Activated T-cell treated with anti-CD3 and anti-CD28 coated beads, Interleukin-2, amount 50 U/mL, for 48 hours (primary cell): ENCODE results near the gene COPS4.
"Not testable (repeated sequence)": the region's sequence is repeated elsewhere in the genome, so short reads cannot be mapped to it uniquely, and the experiment has no call there.

Source experiments
- DNase-seq, 2 experiments: peaks; one replicate each; pipeline ENCODE4 v3.0.0-alpha.2; 2020

Gene COPS4

DNA sequence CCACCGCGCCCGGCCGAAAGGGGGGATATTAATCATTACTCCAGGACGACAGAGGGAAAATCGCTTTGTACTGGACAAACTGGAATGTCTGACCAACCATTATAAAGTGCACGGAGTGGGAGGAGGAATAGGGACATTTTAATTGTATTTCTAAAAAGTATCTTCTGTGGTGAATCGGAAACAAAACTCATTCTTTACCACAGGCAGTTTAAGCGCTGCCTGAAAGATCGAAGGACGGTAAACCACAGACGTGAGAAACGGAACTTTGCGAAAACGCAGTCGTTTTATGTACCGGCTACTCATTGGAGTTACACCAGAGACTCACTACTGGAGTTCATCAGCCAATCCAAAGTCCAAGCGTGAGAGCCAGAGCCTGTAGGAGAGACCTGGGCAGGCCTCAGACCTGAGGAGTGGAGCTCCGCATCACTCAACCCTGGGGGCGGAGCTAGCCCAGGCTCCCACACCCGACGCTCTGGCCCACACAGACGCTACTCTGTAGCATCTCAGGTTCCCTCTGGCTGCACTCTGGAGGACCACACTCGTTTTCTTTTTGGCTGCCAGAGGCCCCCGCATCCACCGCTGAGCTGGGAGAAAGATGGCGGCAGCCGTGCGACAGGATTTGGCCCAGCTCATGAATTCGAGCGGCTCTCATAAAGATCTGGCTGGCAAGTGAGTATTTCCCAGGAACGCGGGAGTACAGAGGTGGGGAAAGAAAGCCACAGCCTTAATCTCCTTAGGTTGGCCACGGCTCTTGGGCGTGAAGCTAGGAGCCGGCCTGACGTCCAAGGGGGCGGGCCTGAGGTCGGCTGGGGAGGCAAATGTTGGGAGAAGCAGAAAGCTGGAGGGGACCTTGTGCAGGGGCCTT lies at the start of gene COPS4:
TSS of gene COPS4 (plus strand) at position 554 of the 865 bp plus-strand sequence. CDS start at position 596, 42 bp downstream.
- DNase-seq: peak; percentile 90 to 94

DNA sequence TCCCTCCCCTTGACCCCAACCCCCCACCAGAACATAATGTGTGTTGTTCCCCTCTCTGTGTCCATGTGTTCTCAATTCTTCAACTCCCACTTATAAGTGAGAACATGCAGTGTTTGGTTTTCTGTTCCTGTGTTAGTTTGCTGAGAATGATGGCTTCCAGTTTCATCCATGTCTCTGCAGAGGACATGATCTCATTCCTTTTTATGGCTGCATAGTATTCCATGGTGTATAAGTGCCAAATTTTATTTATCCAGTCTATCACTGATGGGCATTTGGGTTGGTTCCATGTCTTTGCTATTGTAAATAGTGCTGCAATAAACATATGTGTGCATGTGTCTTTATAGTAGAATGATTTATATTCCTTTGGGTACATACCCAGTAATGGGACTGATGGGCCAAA lies 47.5 kb upstream of the COPS4 start:
- DNase-seq: not testable (repeated sequence)

DNA sequence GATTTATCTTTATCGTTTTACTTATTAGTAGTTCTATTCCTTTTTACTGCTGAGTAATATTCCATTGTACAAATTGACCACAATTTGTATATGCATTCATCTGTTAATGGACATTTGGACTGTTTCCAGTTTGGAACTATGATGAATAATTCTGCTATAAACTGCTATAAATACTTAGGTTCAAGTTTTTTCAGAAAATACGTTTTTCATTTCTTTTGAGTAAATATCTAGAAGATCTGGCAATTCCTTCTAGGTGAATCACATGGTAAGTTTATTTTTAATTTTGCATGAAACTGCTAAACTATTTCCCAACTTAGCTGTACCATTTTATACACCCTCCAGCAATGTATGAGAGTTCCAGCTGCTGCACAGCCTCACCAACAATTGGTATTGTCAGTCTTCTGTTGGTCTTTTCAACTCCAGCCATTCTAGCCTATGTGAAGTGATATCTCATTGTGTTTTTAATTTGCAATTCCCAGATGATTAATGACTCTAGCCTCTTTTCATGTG lies 46.6 kb upstream of the COPS4 start:
- DNase-seq: no peak

DNA sequence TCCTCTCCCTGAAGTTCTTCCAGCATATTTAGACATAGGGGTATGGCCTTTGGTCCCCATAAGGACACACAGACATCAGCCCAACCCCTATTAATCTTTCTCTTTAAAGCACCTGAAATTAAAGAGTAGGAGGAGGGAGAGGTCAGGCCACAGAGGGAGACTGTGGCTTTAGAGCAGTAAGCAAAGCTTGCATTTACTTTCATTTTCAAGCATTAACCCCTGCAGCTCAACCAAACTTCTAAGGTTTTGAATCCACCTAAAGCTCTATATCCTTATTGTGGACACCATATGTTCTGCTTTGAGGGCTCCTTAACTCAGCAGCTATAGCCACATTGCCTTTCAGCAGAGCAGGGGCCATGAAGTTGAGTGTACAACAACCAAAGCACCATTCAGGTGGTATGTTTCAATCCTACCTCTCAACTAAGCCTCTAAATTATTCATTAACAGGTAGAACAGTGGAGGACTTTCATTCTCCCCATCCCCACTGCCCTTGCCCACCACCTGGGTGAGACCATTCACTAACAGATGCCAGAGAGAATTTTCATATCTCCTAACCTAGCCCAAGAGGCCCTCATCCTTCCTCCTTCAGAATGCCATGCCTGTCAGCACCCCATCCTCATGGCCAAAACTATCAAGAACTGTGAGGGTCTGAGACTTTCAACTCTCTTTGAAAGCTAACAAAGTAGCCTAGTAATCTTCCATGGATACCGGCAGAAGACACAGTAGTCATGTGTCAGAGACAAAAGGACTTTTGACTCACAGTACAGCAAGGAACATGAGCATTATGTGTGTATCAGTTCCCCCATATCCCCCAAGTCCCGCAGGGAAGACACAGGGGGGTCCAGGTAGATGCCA lies 45.2 kb upstream of the COPS4 start:
- DNase-seq: no peak

DNA sequence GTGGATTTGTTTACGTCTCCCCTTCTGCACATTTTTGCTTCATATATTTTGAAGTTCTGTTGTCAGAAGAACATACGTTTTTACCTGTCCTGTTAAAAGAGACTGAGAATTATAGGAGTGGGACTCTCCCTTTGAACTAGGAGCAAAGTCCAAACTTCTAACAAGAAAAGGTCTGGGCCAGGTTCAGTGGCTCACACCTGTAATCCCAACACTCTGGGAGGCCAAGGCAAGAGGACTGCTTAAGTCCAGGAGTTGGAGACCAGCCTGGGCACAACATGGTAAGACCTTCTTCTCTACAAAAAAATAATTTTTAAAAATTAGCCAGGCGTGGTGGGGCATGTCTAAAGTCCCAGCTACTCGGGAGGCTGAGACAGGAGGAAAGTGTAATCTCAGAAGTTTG lies 40.1 kb upstream of the COPS4 start:
- DNase-seq: no peak

DNA sequence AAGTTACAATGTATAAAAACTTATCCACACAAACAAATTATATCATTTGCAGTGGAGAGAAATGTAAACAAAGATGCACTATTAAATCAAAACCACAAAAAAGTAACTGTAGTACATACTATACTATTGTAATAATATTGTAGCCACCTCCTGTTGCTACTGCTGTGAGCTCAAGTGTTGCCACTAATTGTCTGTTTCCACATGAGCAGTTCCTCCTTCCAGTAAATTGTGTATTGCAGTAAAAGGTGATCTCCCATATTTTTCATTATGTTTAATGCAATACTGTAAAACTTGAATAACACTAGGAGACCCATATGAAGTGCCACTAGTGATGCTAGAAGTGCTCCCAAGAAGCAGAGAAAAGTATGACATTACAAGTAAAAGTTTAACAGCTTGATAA lies 36.1 kb upstream of the COPS4 start:
- no peak for DNase-seq

DNA sequence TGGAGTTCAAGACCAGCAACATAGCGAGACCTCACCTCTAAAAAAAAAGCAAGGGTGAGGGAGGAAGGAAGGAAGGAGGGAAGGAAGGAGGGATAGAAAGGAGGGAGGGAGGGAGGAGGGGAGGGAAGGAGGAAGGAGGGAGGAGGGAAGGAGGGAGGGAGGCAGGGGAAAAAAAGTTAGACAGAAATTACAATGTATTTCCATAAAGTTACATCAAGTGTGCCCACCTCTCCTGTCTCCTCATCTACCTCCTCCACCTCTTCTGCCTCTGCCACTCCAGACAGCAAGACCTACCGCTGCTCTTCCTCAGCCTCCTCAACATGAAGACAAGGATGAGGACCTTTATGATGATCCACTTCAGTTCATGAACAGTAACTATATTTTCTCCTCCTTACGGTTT lies 32.7 kb upstream of the COPS4 start:
- no peak for DNase-seq

DNA sequence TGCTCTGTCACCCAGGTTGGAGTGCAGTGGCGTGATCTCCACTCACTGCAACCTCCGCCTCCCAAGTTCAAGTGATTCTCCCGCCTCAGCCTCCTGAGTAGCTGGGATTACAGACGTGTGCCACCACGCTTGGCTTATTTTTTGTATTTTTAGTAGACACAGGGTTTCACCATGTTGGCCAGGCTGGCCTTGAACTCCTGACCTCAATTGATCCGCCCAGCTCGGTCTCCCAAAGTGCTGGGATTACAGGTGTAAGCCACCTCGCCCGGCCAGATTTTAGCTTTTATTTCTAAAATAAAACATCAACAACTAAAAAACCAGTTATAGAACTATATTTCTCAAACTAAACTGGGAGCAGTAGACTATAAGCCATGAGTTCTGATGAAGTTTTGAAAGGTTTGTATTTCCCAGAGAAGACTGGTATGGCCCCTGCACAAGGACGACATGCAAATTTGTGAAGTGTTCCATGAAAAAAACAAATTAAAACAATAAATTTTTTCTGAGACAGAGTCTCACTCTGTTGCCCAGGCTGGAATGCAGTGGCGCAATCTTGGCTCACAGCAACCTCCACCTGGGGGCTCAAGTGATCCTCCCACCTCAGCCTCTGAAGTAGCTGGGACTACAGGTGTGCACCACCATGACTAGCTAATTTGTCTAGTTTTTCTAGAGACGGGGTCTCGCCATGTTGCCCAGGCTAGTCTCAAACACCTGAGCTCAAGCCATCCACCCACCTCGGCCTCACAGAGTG lies 31.8 kb upstream of the COPS4 start:
- not testable (repeated sequence) for DNase-seq

DNA sequence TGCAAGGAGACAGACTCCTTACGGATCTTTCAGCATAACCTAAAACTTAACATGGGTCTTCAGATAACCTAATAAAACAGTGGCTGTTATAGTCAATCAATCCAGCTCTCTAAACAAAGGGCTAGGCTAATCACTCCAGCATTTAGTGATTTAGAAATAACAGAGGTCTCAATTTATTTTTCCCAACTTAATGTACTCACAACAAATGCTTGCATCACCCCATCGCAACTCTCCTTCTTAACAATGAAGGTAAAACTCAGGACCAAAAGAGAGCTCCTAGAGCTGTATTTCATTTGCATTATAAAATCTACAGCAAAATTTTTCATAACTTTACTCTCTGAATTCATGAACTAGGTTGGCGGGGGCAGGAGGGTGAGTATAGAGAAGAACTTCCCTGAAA lies 25.5 kb upstream of the COPS4 start:
- no peak for DNase-seq

DNA sequence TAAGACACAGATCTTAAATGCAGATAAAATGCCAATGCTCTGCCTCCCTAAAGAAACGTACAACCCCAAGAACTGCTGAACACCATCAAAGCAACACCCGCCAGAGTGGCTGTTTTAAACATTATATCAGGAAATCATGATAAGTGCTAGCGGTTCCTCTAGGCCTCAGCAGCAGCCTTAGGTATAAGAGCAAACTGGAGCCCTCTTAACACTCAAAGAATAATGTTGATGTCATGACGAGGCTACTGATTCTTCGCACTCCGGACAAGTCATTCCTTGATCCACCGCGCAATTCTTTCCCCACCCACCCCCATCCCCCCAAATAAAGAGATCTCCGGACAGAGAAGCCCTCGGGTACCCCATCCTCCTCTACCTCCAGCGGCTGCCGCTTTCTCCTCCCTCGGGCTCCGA lies 24.9 kb upstream of the COPS4 start:
- DNase-seq: no peak

DNA sequence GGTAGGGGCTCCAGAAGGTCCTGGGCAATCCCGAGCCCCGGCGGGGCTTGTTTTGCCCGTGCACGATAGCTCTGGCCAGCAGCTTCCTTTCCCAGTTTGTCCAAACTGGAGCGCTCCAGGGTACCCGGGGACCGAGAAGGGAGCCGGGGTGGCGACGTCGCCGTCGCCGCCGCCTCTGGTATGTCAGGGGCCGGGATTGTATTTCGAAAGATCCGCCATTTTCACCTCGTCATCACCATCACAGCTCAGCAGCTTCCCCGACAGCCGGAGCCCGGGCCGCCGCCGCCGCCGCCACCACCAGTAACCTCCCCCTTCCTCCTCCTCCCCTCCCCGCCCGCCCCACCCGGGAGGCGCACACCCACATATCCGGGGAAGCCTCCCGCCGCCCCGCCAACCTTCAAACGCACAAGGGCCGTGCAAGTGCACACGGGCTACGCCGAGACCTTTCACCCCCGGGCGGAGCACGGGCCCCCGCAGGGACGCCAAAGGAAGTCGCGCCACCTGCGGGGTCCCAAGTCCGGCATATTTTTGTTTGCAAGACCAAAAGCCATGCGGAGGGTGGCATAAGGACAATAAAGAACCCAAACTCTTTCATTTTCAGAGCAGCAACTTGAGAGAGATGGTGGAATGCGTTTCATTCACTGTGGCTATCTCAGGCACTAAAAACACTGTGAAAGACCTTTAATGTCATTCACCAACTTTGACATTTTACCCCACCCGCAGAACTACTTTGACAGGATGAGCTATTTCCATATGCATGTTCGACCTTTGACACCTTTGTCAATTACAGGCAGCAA lies 24.3 kb upstream of the COPS4 start, which contains the start of gene LIN54:
TSS of gene LIN54 (minus strand) at position 302 of the 797 bp plus-strand sequence. CDS start 25,979 bp downstream, outside the sequence.
- DNase-seq: peak; percentile 80 to 87

DNA sequence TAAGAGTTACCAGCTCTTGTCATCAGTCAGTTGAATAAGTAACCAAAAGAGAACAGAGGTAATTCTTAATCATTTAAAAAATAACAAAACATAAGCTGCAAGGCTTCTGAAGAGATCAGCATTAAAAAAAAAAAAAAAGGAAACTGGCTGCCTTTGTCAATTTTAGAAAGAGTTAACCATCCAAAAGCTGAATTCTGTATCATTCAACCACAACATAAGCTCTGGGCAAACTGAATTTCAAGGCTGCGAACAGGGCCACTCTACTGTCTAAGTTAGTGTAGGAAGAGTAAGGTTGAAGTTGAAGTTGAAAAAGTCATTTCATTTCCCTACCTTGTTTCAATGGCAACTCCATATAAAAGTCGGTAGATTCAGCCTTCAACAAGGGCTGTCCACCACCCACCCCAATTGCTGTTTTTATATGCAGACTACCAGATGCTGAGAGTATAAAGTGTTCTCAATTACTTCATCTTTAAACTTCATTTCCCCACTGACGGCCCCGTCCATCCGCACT lies 23.2 kb upstream of the COPS4 start:
- DNase-seq: no peak

DNA sequence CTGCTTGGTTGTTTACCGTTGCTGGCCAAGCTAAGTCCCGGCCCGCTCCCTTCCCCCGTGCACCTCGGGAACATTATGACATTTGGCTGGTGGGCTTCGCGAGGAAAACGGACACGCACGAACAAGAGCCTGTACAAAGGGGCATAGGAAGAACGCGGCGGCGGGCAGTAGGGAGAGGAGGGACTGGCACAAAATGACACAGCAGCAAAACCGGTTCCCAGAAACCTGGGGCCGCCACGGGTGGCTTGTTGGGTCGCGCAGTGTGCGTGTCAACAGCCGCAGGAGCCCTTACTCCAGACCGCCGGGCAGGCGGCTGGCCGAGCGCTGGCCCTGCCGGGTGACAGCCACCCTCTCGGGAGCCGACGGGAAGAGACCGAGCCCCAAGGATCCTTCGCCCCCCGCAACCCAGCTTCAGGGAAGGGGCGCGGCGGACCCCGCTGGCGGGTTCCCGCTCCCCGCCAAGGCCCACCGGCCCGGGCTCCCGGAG lies 22.7 kb upstream of the COPS4 start:
- peak; percentile 63 to 70 for DNase-seq

DNA sequence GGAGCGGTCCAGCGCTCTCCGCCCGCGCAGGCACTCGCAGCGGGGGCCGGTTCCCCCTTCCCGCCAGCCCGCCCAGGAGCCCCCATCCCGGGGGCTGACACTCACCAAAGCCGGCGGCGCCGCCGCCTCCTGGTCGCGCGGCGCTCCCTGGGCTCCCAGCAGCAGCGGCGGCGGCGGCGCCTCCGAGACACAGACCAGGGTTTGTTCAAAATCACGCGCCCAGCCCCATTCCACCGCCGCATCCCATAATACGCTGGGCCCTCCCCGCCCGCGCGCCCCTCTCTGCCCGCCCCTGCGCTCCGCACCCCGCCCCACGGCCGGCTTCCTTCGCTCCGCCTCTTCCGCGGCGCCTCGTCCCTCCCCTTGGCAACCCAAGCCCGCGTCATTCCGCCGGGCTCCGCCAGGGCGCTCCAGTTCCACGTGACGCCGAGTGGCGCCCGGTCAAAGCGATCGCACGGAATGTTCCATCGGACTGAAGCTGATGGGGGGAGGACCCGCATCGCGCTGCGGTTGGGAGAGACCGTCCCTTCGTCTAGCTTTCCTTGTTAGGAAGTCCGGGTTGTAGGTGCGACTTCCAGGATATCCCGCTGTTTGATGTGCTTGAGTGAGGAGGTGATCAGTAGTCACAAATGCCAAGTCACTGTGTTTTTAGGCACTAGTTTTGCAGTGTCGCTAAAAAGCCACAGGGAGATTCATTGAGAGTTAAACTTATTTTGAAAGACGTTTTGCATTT lies 22.1 kb upstream of the COPS4 start:
- DNase-seq: peak; percentile 97 to 99

DNA sequence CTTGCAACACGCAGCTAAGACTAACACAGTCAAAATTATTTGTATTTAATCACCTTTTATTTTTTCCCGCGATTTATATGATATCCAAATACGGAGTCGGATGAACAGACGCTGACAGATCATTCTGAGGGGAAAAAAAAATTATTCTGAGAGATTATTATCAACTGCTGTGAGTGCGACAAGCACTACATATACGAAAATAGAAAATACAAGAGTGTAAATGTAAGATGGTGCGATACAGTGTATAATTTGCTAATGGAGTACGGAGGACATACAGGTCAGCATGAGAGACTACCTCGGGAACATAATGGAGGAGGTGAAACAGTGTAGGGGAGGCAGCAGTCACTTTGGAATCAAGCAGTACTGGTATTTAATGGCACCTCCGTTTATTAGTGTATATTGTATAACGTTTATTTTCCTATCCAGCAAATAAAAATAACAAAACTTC lies 21.5 kb upstream of the COPS4 start:
- no peak for DNase-seq

DNA sequence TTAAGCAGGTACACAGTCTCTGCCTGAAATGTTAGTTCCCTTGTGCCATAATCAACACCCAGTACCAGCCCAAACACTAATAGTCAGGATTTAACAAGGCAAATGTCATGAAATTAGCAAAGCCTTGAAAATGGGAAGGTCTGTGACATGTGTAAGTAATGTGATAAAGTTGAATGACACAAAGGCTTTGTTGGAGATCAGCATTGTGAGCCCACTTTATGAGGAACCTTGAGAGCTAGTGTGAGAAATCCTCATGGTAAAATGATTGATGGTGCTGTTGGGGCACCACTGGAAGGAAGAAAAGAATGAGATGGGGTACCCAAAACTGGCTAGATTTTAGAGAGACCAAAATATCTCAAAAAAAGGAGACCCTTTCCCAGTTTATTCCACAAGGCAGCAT lies 21.1 kb upstream of the COPS4 start:
- no peak for DNase-seq

DNA sequence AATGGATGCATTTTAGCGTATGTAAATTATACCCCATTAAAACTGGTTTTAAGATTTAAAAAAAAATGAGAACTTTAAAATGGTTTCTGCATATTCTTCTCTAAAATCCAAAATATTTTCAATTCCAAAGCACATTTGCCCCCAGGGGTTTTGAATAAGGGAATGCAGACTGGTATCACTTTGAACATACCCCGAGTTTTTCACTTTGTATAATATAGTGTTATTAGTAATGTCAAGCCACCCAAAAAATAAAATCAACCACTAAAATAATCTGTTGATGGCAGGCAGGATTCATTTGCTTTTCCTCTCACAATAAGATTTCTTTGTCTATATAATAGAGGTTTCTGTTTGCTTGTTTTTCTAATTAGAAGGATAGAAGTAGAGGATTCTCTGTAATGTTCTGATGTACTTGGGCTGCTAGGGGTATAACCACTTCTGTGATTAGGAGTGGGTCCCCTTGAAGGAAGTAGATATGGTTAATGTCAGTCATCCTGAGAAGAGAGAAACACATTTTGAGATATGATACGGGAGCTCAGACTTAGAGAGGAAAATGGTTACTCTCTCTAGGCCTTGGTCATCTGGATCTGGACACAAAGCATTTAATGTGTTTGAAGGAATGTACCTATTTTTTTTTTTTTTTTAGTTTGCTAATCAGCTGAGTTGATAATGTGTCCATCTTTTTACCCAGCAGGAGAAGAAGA lies 15.0 kb upstream of the COPS4 start:
- no peak for DNase-seq

DNA sequence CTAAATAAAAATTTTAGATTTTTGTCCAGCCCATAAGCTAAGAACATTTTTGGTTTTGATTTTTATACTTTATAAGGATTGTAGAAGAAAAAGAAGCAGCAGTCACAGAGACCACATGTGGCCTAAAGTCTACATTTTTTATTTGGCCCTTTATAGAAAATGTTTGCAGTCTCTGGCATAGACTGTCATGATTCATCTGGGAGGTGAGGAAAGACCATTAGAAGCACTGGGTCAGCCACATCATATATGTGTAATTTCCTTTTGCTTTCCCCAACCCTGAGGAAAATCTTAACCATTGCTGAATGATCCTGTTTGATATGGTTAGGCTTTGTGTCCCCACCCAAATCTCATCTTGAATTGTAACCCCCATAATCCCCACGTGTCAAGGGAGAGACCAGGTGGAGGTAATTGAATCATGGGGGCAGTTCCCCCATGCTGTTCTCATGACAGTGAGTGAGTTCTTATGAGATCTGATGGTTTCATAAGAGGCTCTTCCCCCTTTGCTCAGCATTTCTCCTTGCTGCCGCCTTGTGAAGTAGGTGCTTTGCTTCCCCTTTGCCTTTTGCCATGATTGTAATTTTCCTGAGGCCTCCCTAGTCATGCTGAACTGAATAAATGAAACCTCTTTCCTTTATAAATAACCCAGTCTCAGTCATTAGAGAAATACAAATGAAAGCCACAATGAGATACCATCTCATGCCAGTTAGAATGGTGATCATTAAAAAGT lies 12.1 kb upstream of the COPS4 start:
- no peak for DNase-seq

DNA sequence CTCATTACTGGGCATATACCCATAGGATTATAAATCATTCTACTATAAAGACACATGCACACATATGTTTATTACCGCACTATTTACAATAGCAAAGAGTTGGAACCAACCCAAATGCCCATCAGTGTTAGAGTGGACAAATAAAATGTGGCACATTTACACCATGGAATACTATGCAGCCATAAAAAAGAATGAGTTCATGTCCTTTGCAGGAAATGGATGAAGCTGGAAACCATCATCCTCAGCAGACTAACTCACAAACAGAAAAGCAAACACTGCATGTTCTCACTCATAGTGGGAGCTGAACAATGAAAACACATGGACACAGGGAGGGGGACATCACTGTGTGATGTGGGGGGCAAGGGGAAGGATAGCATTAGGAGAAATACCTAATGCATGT lies 11.4 kb upstream of the COPS4 start:
- DNase-seq: not testable (repeated sequence)
